NCI-H526 (cell line): Measurements from ENCODE around the gene GRIK1.

ENCODE experiments used
- DNase-seq, 2 experiments: peaks; one replicate each; lab custom pipeline; 2025; lab: John Stamatoyannopoulos, UW

The GRIK1 gene

GRCh38 chr21:29909571-29909970 is 30.2 kb downstream of the GRIK1 start:
- DNase-seq: no peak

- DNase-seq: no peak
Observed at GRCh38 chr21:29904359-29905282, 35.2 kb downstream of the GRIK1 start.

- no peak for DNase-seq
Observed at GRCh38 chr21:29896884-29897283, 42.9 kb downstream of the GRIK1 start.

- DNase-seq: no peak
Observed at GRCh38 chr21:29893687-29894086, 46.1 kb downstream of the GRIK1 start.

GRCh38 chr21:29892379-29892778 is 47.4 kb downstream of the GRIK1 start:
- no peak for DNase-seq

- DNase-seq: no peak
Observed at GRCh38 chr21:29888437-29888836, 51.4 kb downstream of the GRIK1 start.

- no peak for DNase-seq
Observed at GRCh38 chr21:29887313-29888009, 52.3 kb downstream of the GRIK1 start.

- DNase-seq: no peak
Observed at GRCh38 chr21:29885491-29885890, 54.3 kb downstream of the GRIK1 start.

- no peak for DNase-seq
Observed at GRCh38 chr21:29875873-29876272, 63.9 kb downstream of the GRIK1 start.

GRCh38 chr21:29875036-29875716 is 64.6 kb downstream of the GRIK1 start:
- no peak for DNase-seq

GRCh38 chr21:29873908-29874307 is 65.9 kb downstream of the GRIK1 start:
- DNase-seq: no peak

- no peak for DNase-seq
Observed at GRCh38 chr21:29870814-29871213, 69.0 kb downstream of the GRIK1 start.

GRCh38 chr21:29867796-29868195 is 72.0 kb downstream of the GRIK1 start:
- DNase-seq: no peak

- no peak for DNase-seq
Observed at GRCh38 chr21:29860346-29860745, 79.5 kb downstream of the GRIK1 start.

GRCh38 chr21:29857150-29857549 is 82.6 kb downstream of the GRIK1 start:
- DNase-seq: no peak

GRCh38 chr21:29854795-29855194 is 85.0 kb downstream of the GRIK1 start:
- DNase-seq: no peak

- no peak for DNase-seq
Observed at GRCh38 chr21:29851611-29852010, 88.2 kb downstream of the GRIK1 start.

GRCh38 chr21:29849735-29850176 is 90.0 kb downstream of the GRIK1 start:
- DNase-seq: peak; percentile 18 to 74

GRCh38 chr21:29843804-29844203 is 96.0 kb downstream of the GRIK1 start:
- no peak for DNase-seq

- no peak for DNase-seq
Observed at GRCh38 chr21:29834617-29835016, 105.2 kb downstream of the GRIK1 start.

GRCh38 chr21:29832217-29832616 is 107.6 kb downstream of the GRIK1 start:
- DNase-seq: no peak

GRCh38 chr21:29829564-29830275 is 110.1 kb downstream of the GRIK1 start:
- DNase-seq: no peak
